ENCODE measurements around the gene FAM168A.

Gene FAM168A

GRCh38 chr11:73356979-73357860 lies 240.7 kb downstream of the FAM168A start:
- no peak overlapping the region for H3K27ac ChIP-seq
- in situ Hi-C loops (cut with HindIII; ENCODE audit: low pct_ligation_motif_present, low sequenced_read_pairs) = no loop called here
- peaks cover 39% of the 10 kb centered on the region for H3K36me3 ChIP-seq (replicated peaks)
- no peak for DNase-seq
- H3K27me3 ChIP-seq (replicated peaks) = no peaks in the 10 kb centered on the region
- TF ChIP-seq CTCF (IDR thresholded peaks at IDR 0.05; ENCODE audit: low read depth, low read length, missing control alignments) = no peak
- H3K4me3 ChIP-seq (ENCODE audit: low read depth, low read length) = no peak overlapping the region

DNA sequence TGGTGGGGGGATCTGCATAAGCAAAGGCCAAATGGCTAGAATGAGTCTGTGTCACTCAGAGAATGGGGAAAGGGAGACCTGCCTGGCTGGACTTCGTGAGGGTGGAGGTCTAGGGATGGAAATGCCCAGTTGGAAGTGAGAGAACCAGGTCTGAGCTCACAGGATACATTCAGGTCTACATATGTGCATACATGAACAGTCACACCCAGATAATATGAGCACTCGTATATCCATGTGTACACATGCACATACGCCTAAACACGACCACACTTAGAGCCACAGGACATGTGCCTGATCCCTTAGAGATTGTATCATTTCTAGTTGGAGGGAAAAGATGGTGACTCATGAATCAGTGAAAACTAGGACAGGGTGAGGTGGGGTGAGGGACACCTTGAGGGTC lies 242.8 kb downstream of the FAM168A start:
- H3K27me3 ChIP-seq (replicated peaks) = no peaks in the 10 kb centered on the region
- no peak overlapping the region for H3K27ac ChIP-seq
- no peak for DNase-seq
- H3K4me3 ChIP-seq (ENCODE audit: low read depth, low read length) = no peak overlapping the region
- peaks cover 18% of the 10 kb centered on the region for H3K36me3 ChIP-seq (replicated peaks)
- in situ Hi-C loops (cut with HindIII; ENCODE audit: low pct_ligation_motif_present, low sequenced_read_pairs) = no loop called here
- TF ChIP-seq CTCF (IDR thresholded peaks at IDR 0.05; ENCODE audit: low read depth, low read length, missing control alignments) = no peak

DNA sequence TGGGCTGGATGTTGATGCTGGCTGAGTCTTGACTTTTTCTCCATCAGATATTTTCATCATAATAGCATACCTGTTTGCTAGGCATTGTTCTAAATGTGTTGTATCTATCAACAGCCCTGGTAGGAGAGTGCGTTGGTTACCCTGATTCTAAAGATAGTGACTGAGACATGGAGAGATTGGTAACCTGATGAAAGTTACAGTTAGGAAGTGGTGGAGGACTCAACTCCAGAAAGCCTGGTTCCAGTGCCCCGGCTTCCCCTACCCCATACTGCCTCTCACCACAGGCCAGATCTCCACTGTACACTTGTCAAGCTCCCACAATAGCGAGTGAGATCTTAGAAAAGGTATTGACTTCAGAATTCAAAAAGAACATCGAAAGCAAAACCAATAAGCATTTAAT lies 244.5 kb downstream of the FAM168A start:
- Histone ChIP-seq H3K4me3 (ENCODE audit: low read depth, low read length) (no peak overlapping the region), H3K27me3 (replicated peaks) (no peaks in the 10 kb centered on the region), H3K27ac (no peak overlapping the region), H3K36me3 (replicated peaks) (peaks cover 16% of the 10 kb centered on the region)
- in situ Hi-C loops (cut with HindIII; ENCODE audit: low pct_ligation_motif_present, low sequenced_read_pairs) = no loop called here
- no peak for DNase-seq
- TF ChIP-seq CTCF (IDR thresholded peaks at IDR 0.05; ENCODE audit: low read depth, low read length, missing control alignments) = no peak

DNA sequence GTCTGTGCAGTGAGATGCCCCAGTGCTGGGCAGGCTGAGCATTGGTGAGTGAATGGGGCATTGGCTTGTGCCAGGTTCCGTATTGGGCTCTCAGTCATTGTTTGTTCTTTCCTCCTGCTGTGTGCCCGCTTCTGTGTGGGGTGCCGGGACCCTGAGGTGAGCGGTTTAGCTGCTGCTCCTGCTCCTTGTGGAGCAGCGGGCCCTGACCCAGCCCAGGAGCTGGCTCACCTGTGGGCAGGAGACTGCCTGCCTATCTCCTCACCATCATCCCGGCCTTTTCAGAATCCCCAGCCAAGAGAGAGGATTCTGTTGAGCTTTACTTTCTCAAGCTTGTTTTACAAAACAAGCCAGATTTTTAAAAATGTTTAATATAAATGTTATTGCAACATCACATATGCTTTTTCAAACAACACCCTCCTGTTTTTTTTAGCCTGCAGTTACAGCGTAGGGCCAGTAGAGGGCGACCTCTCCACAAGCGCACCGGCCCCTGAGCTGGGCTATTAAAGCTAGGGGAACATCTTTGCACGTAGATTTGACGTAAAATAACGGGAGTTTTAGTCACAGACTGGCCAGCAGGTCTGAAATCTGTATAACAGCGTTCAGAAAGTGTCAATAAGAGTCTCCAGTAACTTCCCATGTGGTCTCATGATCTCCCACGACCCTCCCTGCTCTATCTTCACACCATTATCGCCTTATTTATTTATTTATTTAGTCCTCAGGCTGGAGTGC lies 246.8 kb downstream of the FAM168A start:
- peak; percentile 61 for DNase-seq
- Histone ChIP-seq H3K4me3 (ENCODE audit: low read depth, low read length) (no peak overlapping the region), H3K36me3 (replicated peaks) (peaks cover 13% of the 10 kb centered on the region), H3K27ac (no peak overlapping the region), H3K27me3 (replicated peaks) (no peaks in the 10 kb centered on the region)
- TF ChIP-seq CTCF (IDR thresholded peaks at IDR 0.05; ENCODE audit: low read depth, low read length, missing control alignments) = peak; percentile 99
- in situ Hi-C loops (cut with HindIII; ENCODE audit: low pct_ligation_motif_present, low sequenced_read_pairs) = no loop called here

Data from brain microvascular endothelial cell (primary cell).